Activated CD8-positive, alpha-beta T cell treated with anti-CD3 and anti-CD28 coated beads for 36 hours (primary cell): Measurements from ENCODE around the gene KCNIP2. TPM values are rescaled to one million over a fixed set of nuclear protein-coding genes. Genes with fewer than 3 reads are reported as not detected.

Experiments used
- ATAC-seq: fragments of 200-7000 bp; cut with Tn5 transposase; one replicate; pipeline ENCODE4 v1.10.0; 2021; ENCODE audit warnings: mild to moderate bottlenecking, moderate library complexity
- CTCF ChIA-PET: fragments of 350-600 bp; sonication (Branson Sonifier 250); formaldehyde crosslinking; loops from one replicate; lab custom pipeline; 2021; ENCODE audit warnings: antibody characterized with exemption; lab: Charles Lee
- POLR2A ChIA-PET: fragments of 350-600 bp; sonication (Branson Sonifier 250); formaldehyde crosslinking; loops from one replicate; lab custom pipeline; 2021; ENCODE audit warnings: antibody characterized with exemption; lab: Charles Lee
- DNase-seq: peaks from one replicate; pipeline ENCODE4 v3.0.0-alpha.2; 2020
- H3K27ac Mint-ChIP-seq: one replicate; pipeline ENCODE4 v1.8.0; 2021; ENCODE audit warnings: mild to moderate bottlenecking, mixed read lengths
- H3K27me3 Mint-ChIP-seq: one replicate; pipeline ENCODE4 v1.8.0; 2021; ENCODE audit warnings: mixed read lengths
- H3K36me3 Mint-ChIP-seq: one replicate; pipeline ENCODE4 v1.8.0; 2021; ENCODE audit warnings: low read depth, mixed read lengths
- H3K4me1 Mint-ChIP-seq: one replicate; pipeline ENCODE4 v1.8.0; 2021; ENCODE audit warnings: low read depth, mixed read lengths
- H3K4me3 Mint-ChIP-seq: one replicate; pipeline ENCODE4 v1.8.0; 2021; ENCODE audit warnings: mild to moderate bottlenecking, moderate library complexity, mixed read lengths
- H3K9me3 Mint-ChIP-seq: one replicate; pipeline ENCODE4 v1.8.0; 2021; ENCODE audit warnings: mixed read lengths
- CTCF ChIP-seq: fragments of 200-600 bp; IDR thresholded peaks from one replicate; pipeline ENCODE4 v1.8.0; 2022; ENCODE audit warnings: antibody characterized with exemption, mild to moderate bottlenecking
- intact Hi-C: fragments of 100-400 bp; cut with micrococcal nuclease; formaldehyde crosslinking; loops from one replicate; pipeline ENCODE4 v1.10.0; 2022
- total RNA-seq, 2 experiments: library from RNA; stranded (reverse); gene quantifications; one replicate each; pipeline ENCODE4 v1.2.3, GENCODE V29; 2021

The KCNIP2 gene
- total RNA-seq, 2 experiments from 2014 or later = 2.4 to 3.1 TPM

- DNase-seq = no peak
- no peak overlapping the region for H3K27ac Mint-ChIP-seq
- intact Hi-C loops = loop anchor here (10.0 kb wide), 1 partner anchor 186 kb away; no protein-coding TSS in a partner anchor
- no peaks in the 10 kb centered on the region for H3K4me1 Mint-ChIP-seq
- no peak overlapping the region for H3K4me3 Mint-ChIP-seq
- POLR2A ChIA-PET = no interaction called here
- H3K27me3 Mint-ChIP-seq = no peaks in the 10 kb centered on the region
- ATAC-seq = no peak
- H3K9me3 Mint-ChIP-seq = no peaks in the 10 kb centered on the region
- CTCF ChIA-PET = interaction anchor here (0.8 to 6.9 kb wide), 24 partner anchors 8 to 207 kb away, joined by 3 to 92 read pairs (median 4); no protein-coding TSS in a partner anchor
- peaks cover 3% of the 10 kb centered on the region for H3K36me3 Mint-ChIP-seq
- no peak for TF ChIP-seq CTCF
These were observed 44.8 kb upstream of the KCNIP2 start for GRCh38 chr10:101888251-101888949.

- CTCF ChIA-PET = interaction anchor here (1.2 to 6.9 kb wide), 12 partner anchors 8 to 185 kb away, joined by 3 to 92 read pairs (median 6); no protein-coding TSS in a partner anchor
- ATAC-seq (no peak), DNase-seq (no peak)
- H3K9me3 Mint-ChIP-seq = no peaks in the 10 kb centered on the region
- no peaks in the 10 kb centered on the region for H3K27me3 Mint-ChIP-seq
- H3K36me3 Mint-ChIP-seq = peaks cover 3% of the 10 kb centered on the region
- no peaks in the 10 kb centered on the region for H3K4me1 Mint-ChIP-seq
- no peak overlapping the region for H3K4me3 Mint-ChIP-seq
- intact Hi-C loops = loop anchor here (10.0 kb wide), 1 partner anchor 187 kb away; no protein-coding TSS in a partner anchor
- H3K27ac Mint-ChIP-seq = no peak overlapping the region
- POLR2A ChIA-PET = no interaction called here
- no peak for TF ChIP-seq CTCF
These were observed 44.2 kb upstream of the KCNIP2 start for GRCh38 chr10:101887775-101888174.

- H3K4me1 Mint-ChIP-seq = no peaks in the 10 kb centered on the region
- DNase-seq (no peak), ATAC-seq (no peak)
- no peaks in the 10 kb centered on the region for H3K9me3 Mint-ChIP-seq
- intact Hi-C loops = loop anchor here (10.0 kb wide), 1 partner anchor 188 kb away; no protein-coding TSS in a partner anchor
- H3K4me3 Mint-ChIP-seq = no peak overlapping the region
- H3K27ac Mint-ChIP-seq = no peak overlapping the region
- H3K36me3 Mint-ChIP-seq = peaks cover 3% of the 10 kb centered on the region
- H3K27me3 Mint-ChIP-seq = no peaks in the 10 kb centered on the region
- TF ChIP-seq CTCF = no peak
- CTCF ChIA-PET = interaction anchor here (1.4 kb wide), 1 partner anchor 46 kb away, joined by 4 read pairs; no protein-coding TSS in a partner anchor
- POLR2A ChIA-PET = no interaction called here
These were observed 43.1 kb upstream of the KCNIP2 start for GRCh38 chr10:101886521-101887312.

GRCh38 chr10:101881036-101881774, 37.6 kb upstream of the KCNIP2 start:
- no peaks in the 10 kb centered on the region for H3K27me3 Mint-ChIP-seq
- no peak for ATAC-seq
- no peaks in the 10 kb centered on the region for H3K9me3 Mint-ChIP-seq
- H3K4me3 Mint-ChIP-seq = no peak overlapping the region
- peaks cover 2% of the 10 kb centered on the region for H3K4me1 Mint-ChIP-seq
- intact Hi-C loops = loop anchor here (10.0 kb wide), 1 partner anchor 194 kb away; no protein-coding TSS in a partner anchor
- H3K27ac Mint-ChIP-seq = no peak overlapping the region
- no peak for TF ChIP-seq CTCF
- peaks cover 7% of the 10 kb centered on the region for H3K36me3 Mint-ChIP-seq
- DNase-seq = no peak
- CTCF ChIA-PET = interaction anchor here (1.1 to 4.2 kb wide), 7 partner anchors 8 to 192 kb away, joined by 3 to 28 read pairs (median 5); no protein-coding TSS in a partner anchor
- POLR2A ChIA-PET = no interaction called here
